ENCODE data around the gene MED16.
A peak's percentile ranks its signal among the peaks of the same experiment; 100 is the strongest.

The MED16 gene

GRCh38 chr19:890831-891230 is 2.2 kb downstream of the MED16 start:
- H3K4me3 ChIP-seq, result no peak overlapping the region
- H3K36me3 ChIP-seq (ENCODE audit: insufficient read depth, low read length), result peaks cover 32% of the 10 kb centered on the region; the same call in 1 of the 2 replicates
- DNase-seq (ENCODE audit: low read depth, low spot score), result no peak
- no peak overlapping the region for H3K9ac ChIP-seq (ENCODE audit: insufficient read length)
- no peak for TF ChIP-seq EZH2 (IDR thresholded peaks at IDR 0.05)
- no peak for TF ChIP-seq FOXP2 (optimal IDR thresholded peaks at IDR 0.05; ENCODE audit: control extremely low read depth, extremely low read length, insufficient read depth)
- TF ChIP-seq POLR2AphosphoS5 (IDR thresholded peaks at IDR 0.05; ENCODE audit: borderline replicate concordance, low read depth, low read length), result no peak
- H3K27ac ChIP-seq, result 0 out of 2 replicates have a peak overlapping the region, but pooled peaks have one; percentile 25
- H3K9me3 ChIP-seq (ENCODE audit: low read depth, low read length), result no peaks in the 10 kb centered on the region

GRCh38 chr19:889662-890295 is 3.2 kb downstream of the MED16 start:
- Histone ChIP-seq H3K36me3 (ENCODE audit: insufficient read depth, low read length) (peaks cover 37% of the 10 kb centered on the region; the same call in 1 of the 2 replicates), H3K4me3 (no peak overlapping the region), H3K9me3 (ENCODE audit: low read depth, low read length) (no peaks in the 10 kb centered on the region), H3K9ac (ENCODE audit: insufficient read length) (no peak overlapping the region), H3K27ac (no peak overlapping the region)
- no peak for DNase-seq (ENCODE audit: low read depth, low spot score)
- TF ChIP-seq POLR2AphosphoS5 (IDR thresholded peaks at IDR 0.05; ENCODE audit: borderline replicate concordance, low read depth, low read length) (no peak), FOXP2 (optimal IDR thresholded peaks at IDR 0.05; ENCODE audit: control extremely low read depth, extremely low read length, insufficient read depth) (no peak), EZH2 (IDR thresholded peaks at IDR 0.05) (no peak)

- H3K9me3 ChIP-seq (ENCODE audit: low read depth, low read length), result no peaks in the 10 kb centered on the region
- peaks cover 37% of the 10 kb centered on the region; the same call in 1 of the 2 replicates for H3K36me3 ChIP-seq (ENCODE audit: insufficient read depth, low read length)
- H3K4me3 ChIP-seq, result no peak overlapping the region
- H3K27ac ChIP-seq, result no peak overlapping the region
- TF ChIP-seq EZH2 (IDR thresholded peaks at IDR 0.05) (no peak), POLR2AphosphoS5 (IDR thresholded peaks at IDR 0.05; ENCODE audit: borderline replicate concordance, low read depth, low read length) (no peak), FOXP2 (optimal IDR thresholded peaks at IDR 0.05; ENCODE audit: control extremely low read depth, extremely low read length, insufficient read depth) (no peak)
- no peak for DNase-seq (ENCODE audit: low read depth, low spot score)
- no peak overlapping the region for H3K9ac ChIP-seq (ENCODE audit: insufficient read length)
Observed at GRCh38 chr19:888581-889385, 4.2 kb downstream of the MED16 start.

GRCh38 chr19:887599-887998 is 5.4 kb downstream of the MED16 start:
- H3K36me3 ChIP-seq (ENCODE audit: insufficient read depth, low read length), result peaks cover 37% of the 10 kb centered on the region; the same call in 1 of the 2 replicates
- no peaks in the 10 kb centered on the region for H3K9me3 ChIP-seq (ENCODE audit: low read depth, low read length)
- no peak overlapping the region for H3K9ac ChIP-seq (ENCODE audit: insufficient read length)
- DNase-seq (ENCODE audit: low read depth, low spot score), result no peak
- TF ChIP-seq EZH2 (IDR thresholded peaks at IDR 0.05) (no peak), FOXP2 (optimal IDR thresholded peaks at IDR 0.05; ENCODE audit: control extremely low read depth, extremely low read length, insufficient read depth) (no peak), POLR2AphosphoS5 (IDR thresholded peaks at IDR 0.05; ENCODE audit: borderline replicate concordance, low read depth, low read length) (no peak)
- H3K4me3 ChIP-seq, result no peak overlapping the region
- no peak overlapping the region for H3K27ac ChIP-seq

GRCh38 chr19:887072-887471 is 5.9 kb downstream of the MED16 start:
- DNase-seq (ENCODE audit: low read depth, low spot score), result no peak
- no peak for TF ChIP-seq POLR2AphosphoS5 (IDR thresholded peaks at IDR 0.05; ENCODE audit: borderline replicate concordance, low read depth, low read length)
- TF ChIP-seq FOXP2 (optimal IDR thresholded peaks at IDR 0.05; ENCODE audit: control extremely low read depth, extremely low read length, insufficient read depth), result no peak
- TF ChIP-seq EZH2 (IDR thresholded peaks at IDR 0.05), result no peak
- Histone ChIP-seq H3K27ac (no peak overlapping the region), H3K4me3 (no peak overlapping the region), H3K36me3 (ENCODE audit: insufficient read depth, low read length) (peaks cover 37% of the 10 kb centered on the region; the same call in 1 of the 2 replicates), H3K9ac (ENCODE audit: insufficient read length) (no peak overlapping the region), H3K9me3 (ENCODE audit: low read depth, low read length) (no peaks in the 10 kb centered on the region)

GRCh38 chr19:885536-886224 is 7.3 kb downstream of the MED16 start:
- no peaks in the 10 kb centered on the region for H3K9me3 ChIP-seq (ENCODE audit: low read depth, low read length)
- H3K27ac ChIP-seq, result no peak overlapping the region
- no peak overlapping the region for H3K9ac ChIP-seq (ENCODE audit: insufficient read length)
- no peak overlapping the region for H3K4me3 ChIP-seq
- TF ChIP-seq FOXP2 (optimal IDR thresholded peaks at IDR 0.05; ENCODE audit: control extremely low read depth, extremely low read length, insufficient read depth) (no peak), EZH2 (IDR thresholded peaks at IDR 0.05) (no peak), POLR2AphosphoS5 (IDR thresholded peaks at IDR 0.05; ENCODE audit: borderline replicate concordance, low read depth, low read length) (no peak)
- H3K36me3 ChIP-seq (ENCODE audit: insufficient read depth, low read length), result peaks cover 49% of the 10 kb centered on the region; the same call in 1 of the 2 replicates
- DNase-seq (ENCODE audit: low read depth, low spot score), result no peak

GRCh38 chr19:884420-885211 is 8.4 kb downstream of the MED16 start:
- Histone ChIP-seq H3K9ac (ENCODE audit: insufficient read length) (no peak overlapping the region), H3K4me3 (no peak overlapping the region), H3K9me3 (ENCODE audit: low read depth, low read length) (no peaks in the 10 kb centered on the region), H3K27ac (no peak overlapping the region), H3K36me3 (ENCODE audit: insufficient read depth, low read length) (peaks cover 44% of the 10 kb centered on the region; the same call in 1 of the 2 replicates)
- no peak for DNase-seq (ENCODE audit: low read depth, low spot score)
- TF ChIP-seq EZH2 (IDR thresholded peaks at IDR 0.05), result no peak
- no peak for TF ChIP-seq FOXP2 (optimal IDR thresholded peaks at IDR 0.05; ENCODE audit: control extremely low read depth, extremely low read length, insufficient read depth)
- TF ChIP-seq POLR2AphosphoS5 (IDR thresholded peaks at IDR 0.05; ENCODE audit: borderline replicate concordance, low read depth, low read length), result no peak
